ENCODE data around the gene RNASE8. TPM values are rescaled to one million over a fixed set of nuclear protein-coding genes. Genes with fewer than 3 reads are reported as not detected.
A peak's percentile ranks its signal among the peaks of the same experiment; 100 is the strongest.

The RNASE8 gene
- total and polyA plus RNA-seq, 2 of the 8 experiments (the other 6 are each of a cell fraction or from before 2014, with no cell fraction given): not detected

DNA sequence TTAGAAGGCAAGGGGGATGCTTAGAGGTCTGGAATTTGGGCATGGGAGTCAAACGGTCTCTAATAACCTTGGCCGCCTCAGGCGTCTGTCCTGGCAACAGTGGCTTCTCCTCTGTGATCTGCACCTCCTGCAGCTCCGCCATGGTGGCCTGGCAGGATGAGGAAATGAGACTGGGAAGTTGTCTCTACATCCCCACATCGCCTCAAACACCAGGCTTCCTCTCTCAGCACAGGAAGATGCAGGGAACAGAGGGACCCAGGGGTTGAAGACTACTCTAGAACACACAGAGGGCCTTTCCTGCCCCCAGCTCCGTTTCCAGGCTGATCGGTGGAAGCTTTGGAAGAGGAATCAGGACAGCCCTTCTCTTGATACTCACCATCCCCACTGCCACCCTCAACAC lies 34.4 kb upstream of the RNASE8 start:
- ChIA-PET CTCF (ENCODE audit: partially characterized antibody) (interaction anchor here (0.7 to 16.1 kb wide), 12 partner anchors 9 to 83 kb away, joined by 3 to 371 read pairs (median 5); partner anchors contain the start of genes ARHGEF40 and RNASE7), POLR2A (ENCODE audit: partially characterized antibody) (interaction anchor here (1.2 to 3.4 kb wide), 7 partner anchors 8 to 69 kb away, joined by 3 to 19 read pairs (median 9); partner anchors contain the start of gene RNASE13)
- TF ChIP-seq CREB1 (IDR thresholded peaks at IDR 0.05) (no peak), SUZ12 (IDR thresholded peaks at IDR 0.05; ENCODE audit: low read length) (0 out of 2 replicates have a peak, but pooled peaks have one; percentile 1)
- no peak overlapping the region for H4K91ac ChIP-seq (replicated peaks; ENCODE audit: insufficient read length, low read length)
- no peaks in the 10 kb centered on the region for H3K9me3 ChIP-seq (ENCODE audit: insufficient read depth in 2 of 2, low read depth in 1 of 2, low read length in 1 of 2)
- no peak overlapping the region; the same call in 1 of the 2 replicates for H2BK12ac ChIP-seq (ENCODE audit: low read depth, low read length)
- peak overlapping the region in 1 of 2 experiments; percentile 94; a peak in 1 of 4 replicates for H3K4me2 ChIP-seq (ENCODE audit: insufficient read depth in 1 of 2, low read depth in 2 of 2, low read length in 2 of 2)
- no peak overlapping the region for H2BK20ac ChIP-seq (ENCODE audit: low read length)
- no peak overlapping the region for H2BK5ac ChIP-seq (ENCODE audit: low read depth, low read length)
- peak overlapping the region; percentile 40; the same call in 1 of the 2 replicates for H2BK15ac ChIP-seq (ENCODE audit: low read length)
- no peak overlapping the region for H2BK120ac ChIP-seq (replicated peaks; ENCODE audit: low read depth, low read length)
- no peak overlapping the region for H3K14ac ChIP-seq (ENCODE audit: insufficient read length)
- no peak overlapping the region for H4K8ac ChIP-seq (ENCODE audit: extremely low read depth, insufficient read depth, low read length)
- H2AK5ac ChIP-seq (ENCODE audit: low read depth, low read length): peak overlapping the region; percentile 39; the same call in 1 of the 2 replicates
- H3K4me3 ChIP-seq (ENCODE audit: extremely low read depth in 1 of 4, insufficient read depth in 2 of 4, low read depth in 3 of 4, low read length in 4 of 4): no peak overlapping the region
- H4K20me1 ChIP-seq (replicated peaks in 1 of 2; ENCODE audit: control insufficient read depth in 1 of 2, insufficient read depth in 2 of 2, low read length in 2 of 2): no peaks in the 10 kb centered on the region
- no peak overlapping the region for H3K4ac ChIP-seq (replicated peaks; ENCODE audit: insufficient read length, low read depth, low read length)
- H3K79me1 ChIP-seq (ENCODE audit: low read depth, low read length): no peaks in the 10 kb centered on the region
- WGBS, 2 experiments (ENCODE audit: extremely low coverage in 1 of 2, insufficient coverage in 1 of 2, insufficient read length in 1 of 2, insufficient replicate concordance in 2 of 2, low coverage in 1 of 2, low lambda C conversion rate in 2 of 2, missing lambda C conversion rate in 1 of 2): 84% methylated on average over 7 of the region's 7 CpGs; no CpG with 5 or more reads in 1 of the 2 experiments
- DNase-seq (ENCODE audit: low read depth in 1 of 2, low spot score in 2 of 2): no peak
- H3K9ac ChIP-seq (replicated peaks in 1 of 4; ENCODE audit: extremely low read depth in 1 of 4, low read depth in 3 of 4, low read length in 3 of 4): no peak overlapping the region
- H3K4me1 ChIP-seq (replicated peaks in 1 of 4; ENCODE audit: control insufficient read depth in 3 of 4, insufficient read depth in 4 of 4, low read length in 3 of 4): peaks cover 4 to 22% (median 14%) of the 10 kb centered on the region in 4 experiments; a peak in 6 of 7 replicates
- peaks cover 0 to 5% (median under 1%) of the 10 kb centered on the region in 4 experiments; a peak in 3 of 8 replicates for H3K36me3 ChIP-seq (ENCODE audit: control insufficient read depth in 2 of 4, insufficient read depth in 4 of 4, low read length in 3 of 4)
- no peak overlapping the region for H2AFZ ChIP-seq (ENCODE audit: low read length)
- peaks cover 2 to 25% (median 22%) of the 10 kb centered on the region in 4 experiments; a peak in 6 of 7 replicates for H3K27me3 ChIP-seq (replicated peaks in 1 of 4; ENCODE audit: control insufficient read depth in 3 of 4, extremely low read depth in 1 of 4, insufficient read depth in 3 of 4, low read length in 3 of 4)
- FAIRE-seq: no peak
- H3K23me2 ChIP-seq (ENCODE audit: low read depth, low read length): peaks cover 17% of the 10 kb centered on the region
- H3K18ac ChIP-seq (ENCODE audit: extremely low read depth, low read length): no peak overlapping the region
- H3K79me2 ChIP-seq (ENCODE audit: control insufficient read depth in 1 of 2, insufficient read depth in 2 of 2, low read length in 2 of 2): no peaks in the 10 kb centered on the region
- no peak overlapping the region for H3K27ac ChIP-seq (ENCODE audit: low read depth, low read length)
- no peak overlapping the region for H4K5ac ChIP-seq (ENCODE audit: insufficient read length, low read depth, low read length)
- no peak overlapping the region for H3K56ac ChIP-seq (replicated peaks; ENCODE audit: insufficient read length, low read depth, low read length)
- H3K23ac ChIP-seq (ENCODE audit: insufficient read length): no peak overlapping the region
